HepG2 (cell line): ENCODE results near the gene COQ5. TPM values are rescaled to one million over a fixed set of nuclear protein-coding genes. Genes with fewer than 3 reads are reported as not detected.
A peak's percentile ranks its signal among the peaks of the same experiment; 100 is the strongest.

Experiments used
- BORCS8-MEF2B ChIP-seq: sonication (generic); formaldehyde crosslinking; IDR thresholded peaks from 2 replicates; pipeline ENCODE4 v1.8.0; 2022; ENCODE audit warnings: mild to moderate bottlenecking, missing genetic modification reagents
- CCDC6 ChIP-seq: sonication (generic); formaldehyde crosslinking; IDR thresholded peaks from 2 replicates; pipeline ENCODE4 v1.8.1; 2022; ENCODE audit warnings: mild to moderate bottlenecking, missing genetic modification reagents, moderate library complexity
- KLF16 ChIP-seq, 2 experiments: sonication (generic) in 1 of 2; formaldehyde crosslinking in 1 of 2; IDR thresholded peaks; 2 replicates each; pipeline versions ENCODE4 v1.6.1 to v1.8.0; 2016 to 2023; ENCODE audit warnings: missing genetic modification reagents in 2 of 2, missing compliant biosample characterization in 1 of 2
- MAFK ChIP-seq, 2 experiments: IDR thresholded peaks in 1 of 2; conservative IDR thresholded peaks in 1 of 2; 2 replicates each; pipeline ENCODE4 v1.6.1; 2011; ENCODE audit warnings: improper control_type of control experiment in 2 of 2, low read length in 2 of 2
- NCOR1 ChIP-seq: fragments of 200-600 bp; sonication (generic); IDR thresholded peaks from 2 replicates; pipeline ENCODE4 v1.7.0; 2017; ENCODE audit warnings: antibody characterized with exemption, low read length, borderline replicate concordance
- NFE2L1 ChIP-seq: sonication (generic); formaldehyde crosslinking; IDR thresholded peaks from 2 replicates; pipeline ENCODE4 v1.4.0; 2020; ENCODE audit warnings: missing genetic modification reagents, mild to moderate bottlenecking, borderline replicate concordance
- POLR2G ChIP-seq: fragments of 200-400 bp; formaldehyde crosslinking; IDR thresholded peaks from 2 replicates; pipeline ENCODE4 v1.6.1; 2018; ENCODE audit warnings: mild to moderate bottlenecking, low read depth, low read length, moderate library complexity
- ZBTB1 ChIP-seq: sonication (generic); formaldehyde crosslinking; IDR thresholded peaks from 2 replicates; pipeline ENCODE4 v1.4.0; 2020; ENCODE audit warnings: missing genetic modification reagents, borderline replicate concordance
- ZBTB38 ChIP-seq: sonication (generic); formaldehyde crosslinking; IDR thresholded peaks from 2 replicates; pipeline ENCODE4 v1.5.1; 2020; ENCODE audit warnings: mild to moderate bottlenecking, missing genetic modification reagents
- ZFP36L2 ChIP-seq: sonication (generic); formaldehyde crosslinking; IDR thresholded peaks from 2 replicates; pipeline ENCODE4 v1.4.0; 2020; ENCODE audit warnings: missing genetic modification reagents
- ZMYM2 ChIP-seq: sonication (generic); formaldehyde crosslinking; IDR thresholded peaks from 2 replicates; pipeline ENCODE4 v1.8.0; 2022; ENCODE audit warnings: mild to moderate bottlenecking, missing genetic modification reagents
- ZNF101 ChIP-seq: sonication (generic); formaldehyde crosslinking; IDR thresholded peaks from 2 replicates; pipeline ENCODE4 v1.4.0; 2020; ENCODE audit warnings: mild to moderate bottlenecking, low read depth, missing genetic modification reagents, borderline replicate concordance
- ZNF430 ChIP-seq: sonication (generic); formaldehyde crosslinking; IDR thresholded peaks from 2 replicates; pipeline ENCODE4 v1.9.0; 2021; ENCODE audit warnings: mild to moderate bottlenecking, missing genetic modification reagents
- polyA plus RNA-seq, 8 experiments: library from polyadenylated mRNA; depleted of rRNA in 3 of 8; stranded (reverse) in 7 of 8; unstranded in 1 of 8; fragments of >200 nt; fragmentation: Illumina TruSeq in 4 of 8; extraction: Trizol in 4 of 8; gene quantifications; 2 replicates each; pipeline versions ENCODE4 v1.2.1 to v1.2.3, GENCODE V29; 2011 to 2016; ENCODE audit warnings: low read depth in 4 of 8, missing spikeins in 1 of 8, mixed read lengths in 1 of 8; ENCODE audit not compliant: insufficient read depth in 1 of 8
- total RNA-seq, 5 experiments: library from RNA; depleted of rRNA; stranded (reverse); fragments of >200 nt; fragmentation: Illumina TruSeq; extraction: Trizol; gene quantifications; 2 replicates each; pipeline ENCODE4 v1.2.3, GENCODE V29; 2016; ENCODE audit warnings: low read depth in 1 of 5
- TF ChIP-seq, protein P1 (sequence below): sonication (generic); formaldehyde crosslinking; IDR thresholded peaks from 2 replicates; pipeline ENCODE4 v1.9.0; 2021; ENCODE audit warnings: missing genetic modification reagents, borderline replicate concordance
- TF ChIP-seq, protein P2 (sequence below): IDR thresholded peaks from 2 replicates; pipeline ENCODE4 v1.6.1; 2016; ENCODE audit warnings: mild to moderate bottlenecking, missing biosample characterization, missing genetic modification reagents
- TF ChIP-seq, protein P3 (sequence below), 2 experiments: fragments of 450-650 bp in 1 of 2; sonication (generic) in 1 of 2; formaldehyde crosslinking; IDR thresholded peaks; 2 replicates each; pipeline versions ENCODE4 v1.5.0 to v1.8.0; 2020 to 2022; ENCODE audit warnings: mild to moderate bottlenecking in 1 of 2, missing genetic modification reagents in 1 of 2
- TF ChIP-seq, protein P4 (sequence below): sonication (generic); formaldehyde crosslinking; IDR thresholded peaks from 2 replicates; pipeline ENCODE4 v1.8.0; 2022; ENCODE audit warnings: missing genetic modification reagents, mild to moderate bottlenecking, inconsistent platforms, borderline replicate concordance
- TF ChIP-seq, protein P5 (sequence below): sonication (generic); formaldehyde crosslinking; IDR thresholded peaks from 2 replicates; pipeline ENCODE4 v1.8.0; 2022; ENCODE audit warnings: mild to moderate bottlenecking, missing genetic modification reagents, moderate library complexity

COQ5 gene
- total and polyA plus RNA-seq, 2 of the 13 experiments (the other 11 are each of a cell fraction or from before 2014, with no cell fraction given): 36.4 to 41.5 TPM

DNA sequence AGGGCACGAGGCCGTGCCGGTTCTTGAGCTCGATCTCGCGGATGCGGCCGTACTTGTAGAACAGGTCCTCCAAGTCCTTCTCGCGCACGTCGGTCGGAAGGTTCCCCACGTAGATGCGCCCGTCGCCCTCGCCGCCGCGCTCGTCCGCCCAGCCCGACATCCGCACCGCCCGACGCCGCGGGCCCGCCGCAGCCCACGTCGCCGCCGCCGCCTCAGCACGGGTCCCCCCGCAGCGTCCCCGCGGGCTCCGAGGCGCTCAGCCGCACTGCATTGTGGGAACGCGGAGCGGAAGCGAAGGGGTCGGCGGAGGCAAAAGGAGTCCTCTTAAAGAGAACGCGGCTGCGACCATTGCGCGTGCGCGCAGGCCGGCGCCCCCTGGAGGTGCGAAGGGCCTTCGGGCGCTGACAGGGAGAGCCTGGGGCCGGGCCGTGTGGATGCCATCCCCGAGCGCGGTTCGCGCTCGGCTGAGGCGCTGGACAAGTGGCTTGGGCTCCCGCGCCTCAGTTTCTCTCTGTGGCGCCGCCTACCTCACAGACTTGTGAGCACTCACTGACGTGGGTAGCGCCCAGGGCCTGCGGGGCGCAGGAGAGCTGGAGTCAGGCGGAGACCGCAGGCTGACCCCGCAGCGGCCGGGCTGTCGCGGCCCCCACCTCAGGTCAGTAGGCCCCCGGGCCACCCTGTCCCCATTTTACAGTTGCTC is 59.4 kb downstream of the COQ5 start, which contains the start of gene SRSF9 (continued):
- TF ChIP-seq, protein P1, sequence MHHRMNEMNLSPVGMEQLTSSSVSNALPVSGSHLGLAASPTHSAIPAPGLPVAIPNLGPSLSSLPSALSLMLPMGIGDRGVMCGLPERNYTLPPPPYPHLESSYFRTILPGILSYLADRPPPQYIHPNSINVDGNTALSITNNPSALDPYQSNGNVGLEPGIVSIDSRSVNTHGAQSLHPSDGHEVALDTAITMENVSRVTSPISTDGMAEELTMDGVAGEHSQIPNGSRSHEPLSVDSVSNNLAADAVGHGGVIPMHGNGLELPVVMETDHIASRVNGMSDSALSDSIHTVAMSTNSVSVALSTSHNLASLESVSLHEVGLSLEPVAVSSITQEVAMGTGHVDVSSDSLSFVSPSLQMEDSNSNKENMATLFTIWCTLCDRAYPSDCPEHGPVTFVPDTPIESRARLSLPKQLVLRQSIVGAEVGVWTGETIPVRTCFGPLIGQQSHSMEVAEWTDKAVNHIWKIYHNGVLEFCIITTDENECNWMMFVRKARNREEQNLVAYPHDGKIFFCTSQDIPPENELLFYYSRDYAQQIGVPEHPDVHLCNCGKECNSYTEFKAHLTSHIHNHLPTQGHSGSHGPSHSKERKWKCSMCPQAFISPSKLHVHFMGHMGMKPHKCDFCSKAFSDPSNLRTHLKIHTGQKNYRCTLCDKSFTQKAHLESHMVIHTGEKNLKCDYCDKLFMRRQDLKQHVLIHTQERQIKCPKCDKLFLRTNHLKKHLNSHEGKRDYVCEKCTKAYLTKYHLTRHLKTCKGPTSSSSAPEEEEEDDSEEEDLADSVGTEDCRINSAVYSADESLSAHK: no peak
- TF ChIP-seq ZMYM2 (CRISPR knock-in tag) (peak; percentile 78; the same call in 1 of the 2 replicates), NCOR1 (no peak), NFE2L1 (CRISPR knock-in tag) (no peak), ZFP36L2 (CRISPR knock-in tag) (no peak), ZBTB1 (CRISPR knock-in tag) (no peak), KLF16 (CRISPR knock-in tag; IDR thresholded peaks at IDR 0.05) (peak in 1 of 2 experiments; percentile 81; a peak in 2 of 4 replicates), ZNF101 (no peak), ZBTB38 (CRISPR knock-in tag) (peak; percentile 45; the same call in 1 of the 2 replicates), ZNF430 (CRISPR knock-in tag) (peak; percentile 97), POLR2G (peak; percentile 91), MAFK (conservative IDR thresholded peaks at IDR 0.05 in 1 of 2, IDR thresholded peaks at IDR 0.05 in 1 of 2; ENCODE audit: low read length in 2 of 2) (no peak), BORCS8-MEF2B (CRISPR knock-in tag) (0 out of 2 replicates have a peak, but pooled peaks have one; percentile 29), CCDC6 (peak; percentile 46; the same call in 1 of the 2 replicates)
- TF ChIP-seq, protein P2, sequence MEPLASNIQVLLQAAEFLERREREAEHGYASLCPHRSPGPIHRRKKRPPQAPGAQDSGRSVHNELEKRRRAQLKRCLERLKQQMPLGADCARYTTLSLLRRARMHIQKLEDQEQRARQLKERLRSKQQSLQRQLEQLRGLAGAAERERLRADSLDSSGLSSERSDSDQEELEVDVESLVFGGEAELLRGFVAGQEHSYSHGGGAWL: 0 out of 2 replicates have a peak, but pooled peaks have one; percentile 46
- TF ChIP-seq, protein P3, sequence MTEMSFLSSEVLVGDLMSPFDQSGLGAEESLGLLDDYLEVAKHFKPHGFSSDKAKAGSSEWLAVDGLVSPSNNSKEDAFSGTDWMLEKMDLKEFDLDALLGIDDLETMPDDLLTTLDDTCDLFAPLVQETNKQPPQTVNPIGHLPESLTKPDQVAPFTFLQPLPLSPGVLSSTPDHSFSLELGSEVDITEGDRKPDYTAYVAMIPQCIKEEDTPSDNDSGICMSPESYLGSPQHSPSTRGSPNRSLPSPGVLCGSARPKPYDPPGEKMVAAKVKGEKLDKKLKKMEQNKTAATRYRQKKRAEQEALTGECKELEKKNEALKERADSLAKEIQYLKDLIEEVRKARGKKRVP (CRISPR knock-in tag; IDR thresholded peaks at IDR 0.05): no peak
- TF ChIP-seq, protein P4, sequence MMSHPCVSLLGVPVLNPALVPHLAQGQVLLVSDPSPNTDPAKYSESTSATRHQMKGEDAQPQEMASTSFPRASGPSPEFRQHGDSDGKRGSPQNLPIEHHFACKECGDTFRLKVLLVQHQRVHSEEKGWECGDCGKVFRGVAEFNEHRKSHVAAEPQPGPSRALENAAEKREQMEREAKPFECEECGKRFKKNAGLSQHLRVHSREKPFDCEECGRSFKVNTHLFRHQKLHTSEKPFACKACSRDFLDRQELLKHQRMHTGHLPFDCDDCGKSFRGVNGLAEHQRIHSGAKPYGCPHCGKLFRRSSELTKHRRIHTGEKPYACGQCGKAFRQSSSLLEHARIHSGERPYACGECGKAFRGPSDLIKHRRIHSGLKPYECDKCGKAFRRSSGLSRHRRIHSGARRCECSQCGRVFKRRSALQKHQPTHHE (CRISPR knock-in tag): peak; percentile 38; the same call in 1 of the 2 replicates
- TF ChIP-seq, protein P5, sequence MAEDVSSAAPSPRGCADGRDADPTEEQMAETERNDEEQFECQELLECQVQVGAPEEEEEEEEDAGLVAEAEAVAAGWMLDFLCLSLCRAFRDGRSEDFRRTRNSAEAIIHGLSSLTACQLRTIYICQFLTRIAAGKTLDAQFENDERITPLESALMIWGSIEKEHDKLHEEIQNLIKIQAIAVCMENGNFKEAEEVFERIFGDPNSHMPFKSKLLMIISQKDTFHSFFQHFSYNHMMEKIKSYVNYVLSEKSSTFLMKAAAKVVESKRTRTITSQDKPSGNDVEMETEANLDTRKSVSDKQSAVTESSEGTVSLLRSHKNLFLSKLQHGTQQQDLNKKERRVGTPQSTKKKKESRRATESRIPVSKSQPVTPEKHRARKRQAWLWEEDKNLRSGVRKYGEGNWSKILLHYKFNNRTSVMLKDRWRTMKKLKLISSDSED: no peak
